Limb (tissue), 2 donors: ENCODE results near the gene DSG1.
A peak's percentile ranks its signal among the peaks of the same experiment; 100 is the strongest.
"Not testable (repeated sequence)": the region's sequence is repeated elsewhere in the genome, so short reads cannot be mapped to it uniquely, and the experiment has no call there.

Experiments
- DNase-seq, 2 donors: peaks; one replicate each; pipeline ENCODE4 v3.0.0-alpha.2; 2016; ENCODE audit errors: extremely low spot score in 2 of 2

Gene DSG1

GRCh38 chr18:31317860-31318259, at the start of gene DSG1:
Gene DSG1 (plus strand): TSS chr18:31318160. CDS start chr18:31318301, 141 bp downstream.
- no peak for DNase-seq

- DNase-seq: no peak
These were observed 49.0 kb upstream of the DSG1 start for GRCh38 chr18:31268985-31269406.

GRCh38 chr18:31269566-31269965, 48.4 kb upstream of the DSG1 start:
- DNase-seq: no peak

- DNase-seq: no peak
These were observed 47.4 kb upstream of the DSG1 start for GRCh38 chr18:31270578-31270977.

- DNase-seq: no peak
These were observed 44.0 kb upstream of the DSG1 start for GRCh38 chr18:31273812-31274527.

GRCh38 chr18:31274931-31275330, 43.0 kb upstream of the DSG1 start:
- no peak for DNase-seq

- DNase-seq: no peak
These were observed 42.1 kb upstream of the DSG1 start for GRCh38 chr18:31275722-31276463.

- no peak for DNase-seq
These were observed 39.3 kb upstream of the DSG1 start for GRCh38 chr18:31278609-31279071.

GRCh38 chr18:31280502-31280901, 37.5 kb upstream of the DSG1 start:
- no peak for DNase-seq

- DNase-seq: no peak
These were observed 36.5 kb upstream of the DSG1 start for GRCh38 chr18:31281437-31281836.

- not testable (repeated sequence) for DNase-seq
These were observed 28.5 kb upstream of the DSG1 start for GRCh38 chr18:31289446-31289845.

- no peak for DNase-seq
These were observed 26.3 kb upstream of the DSG1 start for GRCh38 chr18:31291688-31292087.

GRCh38 chr18:31294199-31294747, 23.7 kb upstream of the DSG1 start:
- no peak for DNase-seq

- DNase-seq: no peak
These were observed 20.7 kb upstream of the DSG1 start for GRCh38 chr18:31297248-31297647.

GRCh38 chr18:31301201-31301655, 16.7 kb upstream of the DSG1 start:
- peak in 1 of 2 donors; percentile 54 for DNase-seq

- no peak for DNase-seq
These were observed 15.0 kb upstream of the DSG1 start for GRCh38 chr18:31302991-31303390.

- no peak for DNase-seq
These were observed 14.2 kb upstream of the DSG1 start for GRCh38 chr18:31303771-31304170.

- no peak for DNase-seq
These were observed 8.8 kb upstream of the DSG1 start for GRCh38 chr18:31309115-31309514.

- DNase-seq: no peak
These were observed 986 bp upstream of the DSG1 start for GRCh38 chr18:31316974-31317373.

GRCh38 chr18:31321719-31322118, 3.8 kb downstream of the DSG1 start:
- DNase-seq: no peak

- DNase-seq: peak in 1 of 2 donors; percentile 8
These were observed 7.1 kb downstream of the DSG1 start for GRCh38 chr18:31325051-31325450.

- DNase-seq: no peak
These were observed 12.0 kb downstream of the DSG1 start for GRCh38 chr18:31329787-31330438.
